HG03039 (cell line): Measurements from ENCODE around the gene TTC17.
"Not testable (repeated sequence)": the region's sequence is repeated elsewhere in the genome, so short reads cannot be mapped to it uniquely, and the experiment has no call there.

ENCODE experiments used
- ATAC-seq: cut with Tn5 transposase; IDR thresholded peaks from one replicate; pipeline ENCODE4 v1.9.1; 2021; ENCODE audit warnings: mild to moderate bottlenecking, moderate library complexity; ENCODE audit not compliant: unreplicated experiment

The TTC17 gene

GRCh38 chr11:43358801-43359421 is at the start of gene TTC17:
TSS of gene TTC17 (plus strand) at chr11:43358920. CDS start at chr11:43358955, 35 bp downstream.
- ATAC-seq, result peak; percentile 91

- peak; percentile 98 for ATAC-seq
These were observed 46.7 kb upstream of the TTC17 start, which contains the start of gene API5 for GRCh38 chr11:43311791-43312607. TSS of gene API5 (plus strand) at chr11:43311996. CDS start at chr11:43312128, 132 bp downstream.

- no peak for ATAC-seq
These were observed 42.8 kb upstream of the TTC17 start for GRCh38 chr11:43315966-43316365.

GRCh38 chr11:43316451-43316850 is 42.3 kb upstream of the TTC17 start:
- ATAC-seq, result no peak

GRCh38 chr11:43327987-43328386 is 30.7 kb upstream of the TTC17 start:
- ATAC-seq, result no peak

- no peak for ATAC-seq
These were observed 30.2 kb upstream of the TTC17 start for GRCh38 chr11:43328482-43328881.

- no peak for ATAC-seq
These were observed 17.6 kb upstream of the TTC17 start for GRCh38 chr11:43341159-43341558.

GRCh38 chr11:43351426-43351825 is 7.3 kb upstream of the TTC17 start:
- ATAC-seq, result not testable (repeated sequence)

- ATAC-seq, result no peak
These were observed 4.4 kb upstream of the TTC17 start for GRCh38 chr11:43354311-43354710.

- no peak for ATAC-seq
These were observed 2.4 kb upstream of the TTC17 start for GRCh38 chr11:43356336-43356735.

- ATAC-seq, result no peak
These were observed 380 bp upstream of the TTC17 start for GRCh38 chr11:43358279-43358800.

GRCh38 chr11:43359422-43359818 is 700 bp downstream of the TTC17 start:
- peak; percentile 36 for ATAC-seq

GRCh38 chr11:43360361-43361032 is 1.8 kb downstream of the TTC17 start:
- ATAC-seq, result no peak

- ATAC-seq, result no peak
These were observed 8.0 kb downstream of the TTC17 start for GRCh38 chr11:43366677-43367076.

GRCh38 chr11:43367382-43368178 is 8.9 kb downstream of the TTC17 start:
- ATAC-seq, result no peak

- no peak for ATAC-seq
These were observed 17.3 kb downstream of the TTC17 start for GRCh38 chr11:43376065-43376464.

GRCh38 chr11:43376594-43376993 is 17.9 kb downstream of the TTC17 start:
- ATAC-seq, result no peak

- ATAC-seq, result no peak
These were observed 18.7 kb downstream of the TTC17 start for GRCh38 chr11:43377389-43377788.

GRCh38 chr11:43378897-43379296 is 20.2 kb downstream of the TTC17 start:
- ATAC-seq, result no peak

- no peak for ATAC-seq
These were observed 23.1 kb downstream of the TTC17 start for GRCh38 chr11:43381802-43382201.

- no peak for ATAC-seq
These were observed 23.9 kb downstream of the TTC17 start for GRCh38 chr11:43382614-43383013.
